Colonic mucosa (tissue), 4 donors: ENCODE data around the gene C14orf180. TPM values are rescaled to one million over a fixed set of nuclear protein-coding genes. Genes with fewer than 3 reads are reported as not detected.

Source experiments
- DNase-seq: peaks from one replicate; pipeline ENCODE4 v3.0.0-alpha.2; 2020
- H3K27ac ChIP-seq: fragments of 200-600 bp; one replicate; pipeline ENCODE4 v1.8.0; 2021
- H3K27me3 ChIP-seq: fragments of 200-600 bp; one replicate; pipeline ENCODE4 v1.8.0; 2021
- H3K36me3 ChIP-seq: fragments of 200-600 bp; one replicate; pipeline ENCODE4 v1.8.0; 2021
- H3K4me1 ChIP-seq: fragments of 200-600 bp; one replicate; pipeline ENCODE4 v1.8.0; 2021; ENCODE audit warnings: mild to moderate bottlenecking
- H3K4me3 ChIP-seq: fragments of 200-600 bp; one replicate; pipeline ENCODE4 v1.8.0; 2021
- H3K9ac ChIP-seq, 2 donors: one replicate each; pipeline ENCODE4 v1.7.0; 2013; ENCODE audit warnings: control low read depth in 2 of 2, low read depth in 2 of 2, low read length in 2 of 2
- H3K9me3 ChIP-seq: fragments of 200-600 bp; one replicate; pipeline ENCODE4 v1.8.0; 2021
- CTCF ChIP-seq: fragments of 200-600 bp; IDR thresholded peaks from one replicate; pipeline ENCODE4 v1.8.0; 2022; ENCODE audit warnings: antibody characterized with exemption, mild to moderate bottlenecking
- intact Hi-C: fragments of 100-400 bp; cut with DNase I; formaldehyde crosslinking; loops from one replicate; pipeline ENCODE4 v1.14.1; 2022
- total RNA-seq, 2 donors: library from RNA; stranded (reverse); fragmentation: NEBNext Ultra II Directional in 1 of 2; extraction: Animal tissue kit (Norgen Biotek cat#: 25700) in 1 of 2; gene quantifications; one replicate each; pipeline ENCODE4 v1.2.1, GENCODE V29; 2021
- donor health status: healthy.
- donor health status: DM: no; HTN: no; CAD: no.
- donor health status: DM: no; HTN: no; CAD: no.

C14orf180 gene
- total RNA-seq, 2 donors from 2014 or later = 0.13 TPM; not detected in 1

GRCh38 chr14:104558231-104559027 lies 21.1 kb upstream of the C14orf180 start:
- H3K9me3 ChIP-seq = no peaks in the 10 kb centered on the region
- no peaks in the 10 kb centered on the region for H3K36me3 ChIP-seq
- no peaks in the 10 kb centered on the region for H3K4me1 ChIP-seq
- intact Hi-C loops = no loop called here
- no peaks in the 10 kb centered on the region for H3K27me3 ChIP-seq
- no peak overlapping the region for H3K4me3 ChIP-seq
- H3K9ac ChIP-seq = no peak overlapping the region
- H3K27ac ChIP-seq = no peak overlapping the region
- TF ChIP-seq CTCF = no peak
- DNase-seq = no peak

GRCh38 chr14:104559028-104559803 lies 20.3 kb upstream of the C14orf180 start:
- Histone ChIP-seq H3K27ac (no peak overlapping the region), H3K9me3 (no peaks in the 10 kb centered on the region), H3K27me3 (no peaks in the 10 kb centered on the region), H3K36me3 (no peaks in the 10 kb centered on the region), H3K9ac (no peak overlapping the region), H3K4me3 (no peak overlapping the region), H3K4me1 (no peaks in the 10 kb centered on the region)
- intact Hi-C loops = no loop called here
- TF ChIP-seq CTCF = no peak
- DNase-seq = no peak

- Histone ChIP-seq H3K27me3 (no peaks in the 10 kb centered on the region), H3K9ac (no peak overlapping the region), H3K36me3 (no peaks in the 10 kb centered on the region), H3K27ac (no peak overlapping the region), H3K4me3 (no peak overlapping the region), H3K4me1 (no peaks in the 10 kb centered on the region), H3K9me3 (no peaks in the 10 kb centered on the region)
- DNase-seq = no peak
- TF ChIP-seq CTCF = no peak
- intact Hi-C loops = loop anchor here (10.0 kb wide), 1 partner anchor 465 kb away; no protein-coding TSS in a partner anchor
Observed at GRCh38 chr14:104559804-104560585, 19.6 kb upstream of the C14orf180 start.

GRCh38 chr14:104560586-104560945 lies 19.0 kb upstream of the C14orf180 start:
- DNase-seq = no peak
- no peak overlapping the region for H3K4me3 ChIP-seq
- no peaks in the 10 kb centered on the region for H3K9me3 ChIP-seq
- no peak overlapping the region for H3K9ac ChIP-seq
- intact Hi-C loops = loop anchor here (10.0 kb wide), 1 partner anchor 466 kb away; no protein-coding TSS in a partner anchor
- H3K36me3 ChIP-seq = no peaks in the 10 kb centered on the region
- TF ChIP-seq CTCF = no peak
- no peak overlapping the region for H3K27ac ChIP-seq
- H3K27me3 ChIP-seq = no peaks in the 10 kb centered on the region
- no peaks in the 10 kb centered on the region for H3K4me1 ChIP-seq

GRCh38 chr14:104561124-104561557 lies 18.4 kb upstream of the C14orf180 start:
- no peak for TF ChIP-seq CTCF
- Histone ChIP-seq H3K27ac (no peak overlapping the region), H3K36me3 (no peaks in the 10 kb centered on the region), H3K9me3 (no peaks in the 10 kb centered on the region), H3K4me3 (no peak overlapping the region), H3K9ac (no peak overlapping the region), H3K27me3 (no peaks in the 10 kb centered on the region), H3K4me1 (no peaks in the 10 kb centered on the region)
- intact Hi-C loops = loop anchor here (10.0 kb wide), 1 partner anchor 466 kb away; no protein-coding TSS in a partner anchor
- DNase-seq = no peak
